Neural progenitor cell (in vitro differentiated cells): ENCODE results near the gene RAB3GAP2. TPM values are rescaled to one million over a fixed set of nuclear protein-coding genes. Genes with fewer than 3 reads are reported as not detected.

Source experiments
- DNase-seq: peaks from one replicate; pipeline ENCODE4 v3.0.0-alpha.2; 2016; ENCODE audit warnings: low spot score
- H2AFZ ChIP-seq: fragments of 200-600 bp; sonication (generic); replicated peaks from 2 replicates; pipeline ENCODE4 v1.6.1; 2016; ENCODE audit warnings: antibody characterized with exemption
- H3F3A ChIP-seq: fragments of 200-600 bp; sonication (generic); 2 replicates; pipeline ENCODE4 v1.6.1; 2016; ENCODE audit warnings: antibody characterized with exemption, low read depth
- H3K27ac ChIP-seq: fragments of 200-600 bp; sonication (generic); 2 replicates; pipeline ENCODE4 v1.5.1; 2016; ENCODE audit warnings: mild to moderate bottlenecking
- H3K27me3 ChIP-seq: fragments of 200-600 bp; sonication (generic); 2 replicates; pipeline ENCODE4 v1.6.1; 2016; ENCODE audit warnings: mild to moderate bottlenecking, moderate library complexity
- H3K36me3 ChIP-seq: fragments of 200-600 bp; sonication (generic); 2 replicates; pipeline ENCODE4 v1.5.1; 2016
- H3K4me1 ChIP-seq: fragments of 200-600 bp; sonication (generic); 2 replicates; pipeline ENCODE4 v1.6.1; 2016; ENCODE audit warnings: mixed run types
- H3K4me2 ChIP-seq: fragments of 200-600 bp; sonication (generic); 2 replicates; pipeline ENCODE4 v1.6.1; 2016
- H3K4me3 ChIP-seq: fragments of 200-600 bp; sonication (generic); 2 replicates; pipeline ENCODE4 v1.5.1; 2016
- H3K79me2 ChIP-seq: fragments of 200-600 bp; sonication (generic); 2 replicates; pipeline ENCODE4 v1.6.1; 2016; ENCODE audit warnings: low read depth
- H3K9ac ChIP-seq: fragments of 200-600 bp; sonication (generic); 2 replicates; pipeline ENCODE4 v1.6.1; 2016
- H3K9me3 ChIP-seq: fragments of 200-600 bp; sonication (generic); 2 replicates; pipeline ENCODE4 v1.5.1; 2016; ENCODE audit warnings: low read depth
- H4K20me1 ChIP-seq: fragments of 200-600 bp; sonication (generic); 2 replicates; pipeline ENCODE4 v1.6.1; 2016; ENCODE audit warnings: low read depth
- H3K27ac Mint-ChIP-seq: 3 replicates; pipeline ENCODE4 v1.8.0; 2021; ENCODE audit warnings: mixed read lengths
- H3K27me3 Mint-ChIP-seq: 2 replicates; pipeline ENCODE4 v1.8.0; 2022; ENCODE audit warnings: low read depth, mild to moderate bottlenecking, inconsistent platforms, moderate library complexity, mixed read lengths; ENCODE audit not compliant: insufficient read depth
- H3K36me3 Mint-ChIP-seq: 3 replicates; pipeline ENCODE4 v1.8.0; 2021; ENCODE audit warnings: mixed read lengths
- H3K4me1 Mint-ChIP-seq: 3 replicates; pipeline ENCODE4 v1.8.0; 2021; ENCODE audit warnings: mixed read lengths
- H3K4me3 Mint-ChIP-seq: 3 replicates; pipeline ENCODE4 v1.8.0; 2021; ENCODE audit warnings: mild to moderate bottlenecking, moderate library complexity, mixed read lengths
- H3K9me3 Mint-ChIP-seq: 3 replicates; pipeline ENCODE4 v1.8.0; 2020; ENCODE audit warnings: mixed read lengths
- CTCF ChIP-seq: fragments of 200-600 bp; sonication (generic); IDR thresholded peaks from 2 replicates; pipeline ENCODE4 v1.5.1; 2017; ENCODE audit warnings: antibody characterized with exemption, mild to moderate bottlenecking
- EZH2 ChIP-seq: fragments of 200-600 bp; sonication (generic); IDR thresholded peaks from 2 replicates; pipeline ENCODE4 v1.6.1; 2017; ENCODE audit warnings: antibody characterized with exemption, mild to moderate bottlenecking, moderate library complexity
- EZH2phosphoT487 ChIP-seq: fragments of 200-600 bp; sonication (generic); IDR thresholded peaks from 2 replicates; pipeline ENCODE4 v1.6.1; 2017; ENCODE audit warnings: antibody characterized with exemption
- total RNA-seq: library from RNA; depleted of rRNA; stranded (reverse); fragments of >200 nt; gene quantifications from 2 replicates; pipeline ENCODE4 v1.2.3, GENCODE V29; 2015; ENCODE audit warnings: low replicate concordance

Gene RAB3GAP2
- total RNA-seq, 1 donor from 2014 or later, result 36.4 TPM

- Histone ChIP-seq H3K9ac (no peak overlapping the region), H2AFZ (no peak overlapping the region), H3K79me2 (no peaks in the 10 kb centered on the region), H3K27me3 (no peaks in the 10 kb centered on the region), H3K4me3 (no peak overlapping the region), H3K36me3 (no peaks in the 10 kb centered on the region), H3F3A (peaks cover 7% of the 10 kb centered on the region), H4K20me1 (no peaks in the 10 kb centered on the region), H3K4me2 (no peak overlapping the region), H3K27ac (no peak overlapping the region), H3K9me3 (no peaks in the 10 kb centered on the region), H3K4me1 (peaks cover 29% of the 10 kb centered on the region)
- TF ChIP-seq EZH2, result no peak
- TF ChIP-seq EZH2phosphoT487, result no peak
- no peak for TF ChIP-seq CTCF
- DNase-seq, result no peak
- Mint-ChIP-seq H3K27ac (no peak overlapping the region), H3K9me3 (no peaks in the 10 kb centered on the region), H3K4me1 (peaks cover 36% of the 10 kb centered on the region), H3K4me3 (no peak overlapping the region), H3K27me3 (peaks cover 9% of the 10 kb centered on the region), H3K36me3 (no peaks in the 10 kb centered on the region)
Observed at GRCh38 chr1:220296981-220297380, 24.7 kb upstream of the RAB3GAP2 start.

- no peaks in the 10 kb centered on the region for H3K9me3 ChIP-seq
- no peak overlapping the region for H3K27ac ChIP-seq
- H3K9ac ChIP-seq, result no peak overlapping the region
- TF ChIP-seq EZH2phosphoT487, result no peak
- no peak for TF ChIP-seq CTCF
- no peak for TF ChIP-seq EZH2
- no peaks in the 10 kb centered on the region for H3K27me3 ChIP-seq
- H3K4me1 ChIP-seq, result peaks cover 42% of the 10 kb centered on the region
- H3F3A ChIP-seq, result peaks cover 17% of the 10 kb centered on the region
- no peaks in the 10 kb centered on the region for H3K79me2 ChIP-seq
- H3K4me1 Mint-ChIP-seq, result peaks cover 27% of the 10 kb centered on the region
- no peak overlapping the region for H2AFZ ChIP-seq
- no peaks in the 10 kb centered on the region for H3K36me3 ChIP-seq
- no peaks in the 10 kb centered on the region for H3K36me3 Mint-ChIP-seq
- no peak overlapping the region for H3K27ac Mint-ChIP-seq
- no peak for DNase-seq
- H3K4me3 Mint-ChIP-seq, result no peak overlapping the region
- H4K20me1 ChIP-seq, result no peaks in the 10 kb centered on the region
- H3K9me3 Mint-ChIP-seq, result no peaks in the 10 kb centered on the region
- peaks cover 7% of the 10 kb centered on the region for H3K27me3 Mint-ChIP-seq
- no peak overlapping the region for H3K4me2 ChIP-seq
- H3K4me3 ChIP-seq, result no peak overlapping the region
Observed at GRCh38 chr1:220294846-220295301, 22.6 kb upstream of the RAB3GAP2 start.

- H3K9ac ChIP-seq, result no peak overlapping the region
- peaks cover 36% of the 10 kb centered on the region for H3K4me1 ChIP-seq
- Mint-ChIP-seq H3K27ac (no peak overlapping the region), H3K4me3 (no peak overlapping the region), H3K27me3 (peaks cover 4% of the 10 kb centered on the region), H3K4me1 (peaks cover 6% of the 10 kb centered on the region), H3K9me3 (no peaks in the 10 kb centered on the region), H3K36me3 (no peaks in the 10 kb centered on the region)
- no peak overlapping the region for H3K4me2 ChIP-seq
- H3K79me2 ChIP-seq, result no peaks in the 10 kb centered on the region
- H2AFZ ChIP-seq, result no peak overlapping the region
- no peak overlapping the region for H3K4me3 ChIP-seq
- H3K9me3 ChIP-seq, result no peaks in the 10 kb centered on the region
- H4K20me1 ChIP-seq, result no peaks in the 10 kb centered on the region
- no peak for DNase-seq
- H3F3A ChIP-seq, result peaks cover 17% of the 10 kb centered on the region
- H3K27me3 ChIP-seq, result no peaks in the 10 kb centered on the region
- H3K36me3 ChIP-seq, result no peaks in the 10 kb centered on the region
- no peak overlapping the region for H3K27ac ChIP-seq
- TF ChIP-seq CTCF, result no peak
- no peak for TF ChIP-seq EZH2
- TF ChIP-seq EZH2phosphoT487, result no peak
Observed at GRCh38 chr1:220291580-220291979, 19.3 kb upstream of the RAB3GAP2 start.
